SU-DHL-6 (cell line): Measurements from ENCODE around the gene FHOD3.

Experiments used
- H2AFZ ChIP-seq: fragments of 200-600 bp; sonication (generic); 2 replicates; pipeline ENCODE4 v1.6.1; 2014; ENCODE audit warnings: low read depth, mild to moderate bottlenecking, moderate library complexity, mixed read lengths, antibody characterized with exemption, low read length; ENCODE audit not compliant: severe bottlenecking
- H3F3A ChIP-seq: fragments of 200-600 bp; shearing (Covaris generic); 2 replicates; pipeline ENCODE4 v1.6.0; 2016; ENCODE audit warnings: antibody characterized with exemption, mild to moderate bottlenecking; ENCODE audit not compliant: insufficient read depth
- H3K27ac ChIP-seq: fragments of 200-600 bp; sonication (generic); 2 replicates; pipeline ENCODE4 v1.5.1; 2016; ENCODE audit warnings: low read depth, mild to moderate bottlenecking, low read length, moderate library complexity, mixed read lengths
- H3K27me3 ChIP-seq: fragments of 200-600 bp; sonication (generic), shearing (Covaris generic); 2 replicates; pipeline ENCODE4 v1.6.0; 2014; ENCODE audit warnings: mild to moderate bottlenecking, low read length
- H3K36me3 ChIP-seq: fragments of 200-600 bp; sonication (generic); 2 replicates; pipeline ENCODE4 v1.6.1; 2014; ENCODE audit warnings: mild to moderate bottlenecking, low read length, mixed read lengths
- H3K4me2 ChIP-seq: fragments of 300-600, 200-600 bp; shearing (Covaris generic), sonication (generic); 2 replicates; pipeline ENCODE4 v1.6.0; 2014; ENCODE audit warnings: low read length, low read depth, mild to moderate bottlenecking; ENCODE audit not compliant: poor library complexity, severe bottlenecking
- H3K4me3 ChIP-seq: fragments of 200-600 bp; sonication (generic); 2 replicates; pipeline ENCODE4 v1.5.1; 2014; ENCODE audit warnings: antibody characterized with exemption, low read length, mild to moderate bottlenecking, mixed read lengths; ENCODE audit not compliant: insufficient read depth, poor library complexity, severe bottlenecking
- H3K79me2 ChIP-seq: fragments of 200-600 bp; sonication (generic); 2 replicates; pipeline ENCODE4 v1.6.1; 2014; ENCODE audit warnings: mild to moderate bottlenecking, low read length, moderate library complexity; ENCODE audit not compliant: insufficient read depth
- H3K9ac ChIP-seq: fragments of 200-600 bp; sonication (generic); 2 replicates; pipeline ENCODE4 v1.7.0; 2014; ENCODE audit warnings: mild to moderate bottlenecking, low read length
- H3K9me2 ChIP-seq: fragments of 200-600 bp; sonication (generic); replicated peaks from 2 replicates; pipeline ENCODE4 v1.6.1; 2014; ENCODE audit warnings: low read length; ENCODE audit not compliant: insufficient read depth
- H3K9me3 ChIP-seq: fragments of 200-600 bp; sonication (generic); 2 replicates; pipeline ENCODE4 v1.6.1; 2014; ENCODE audit warnings: low read length, mixed read lengths; ENCODE audit not compliant: insufficient read depth
- H4K20me1 ChIP-seq: fragments of 200-600 bp; sonication (generic); 2 replicates; pipeline ENCODE4 v1.6.1; 2014; ENCODE audit warnings: low read depth, mild to moderate bottlenecking, antibody characterized with exemption, low read length, moderate library complexity, mixed read lengths
- EZH2phosphoT487 ChIP-seq: fragments of 200-600 bp; sonication (generic), shearing (Covaris generic); conservative IDR thresholded peaks from 2 replicates; pipeline ENCODE4 v1.6.1; 2018; ENCODE audit warnings: mild to moderate bottlenecking, antibody characterized with exemption, low read length, moderate library complexity, mixed read lengths
- TF ChIP-seq, protein P1 (sequence below): fragments of 200-600 bp; sonication (generic); IDR thresholded peaks from one replicate; pipeline ENCODE4 v1.5.1; 2017; ENCODE audit warnings: antibody characterized with exemption, mild to moderate bottlenecking, low read length, moderate library complexity; ENCODE audit not compliant: insufficient read depth, poor library complexity, severe bottlenecking

The FHOD3 gene

GRCh38 chr18:36628435-36629137, 331.1 kb downstream of the FHOD3 start:
- Histone ChIP-seq H4K20me1 (no peaks in the 10 kb centered on the region), H3F3A (no peaks in the 10 kb centered on the region), H2AFZ (no peak overlapping the region), H3K9ac (no peak overlapping the region), H3K9me2 (no peaks in the 10 kb centered on the region), H3K4me2 (no peak overlapping the region), H3K27ac (no peak overlapping the region), H3K79me2 (no peaks in the 10 kb centered on the region), H3K4me3 (no peak overlapping the region), H3K36me3 (no peaks in the 10 kb centered on the region), H3K9me3 (no peaks in the 10 kb centered on the region), H3K27me3 (no peaks in the 10 kb centered on the region)
- TF ChIP-seq EZH2phosphoT487: no peak
- TF ChIP-seq, protein P1, sequence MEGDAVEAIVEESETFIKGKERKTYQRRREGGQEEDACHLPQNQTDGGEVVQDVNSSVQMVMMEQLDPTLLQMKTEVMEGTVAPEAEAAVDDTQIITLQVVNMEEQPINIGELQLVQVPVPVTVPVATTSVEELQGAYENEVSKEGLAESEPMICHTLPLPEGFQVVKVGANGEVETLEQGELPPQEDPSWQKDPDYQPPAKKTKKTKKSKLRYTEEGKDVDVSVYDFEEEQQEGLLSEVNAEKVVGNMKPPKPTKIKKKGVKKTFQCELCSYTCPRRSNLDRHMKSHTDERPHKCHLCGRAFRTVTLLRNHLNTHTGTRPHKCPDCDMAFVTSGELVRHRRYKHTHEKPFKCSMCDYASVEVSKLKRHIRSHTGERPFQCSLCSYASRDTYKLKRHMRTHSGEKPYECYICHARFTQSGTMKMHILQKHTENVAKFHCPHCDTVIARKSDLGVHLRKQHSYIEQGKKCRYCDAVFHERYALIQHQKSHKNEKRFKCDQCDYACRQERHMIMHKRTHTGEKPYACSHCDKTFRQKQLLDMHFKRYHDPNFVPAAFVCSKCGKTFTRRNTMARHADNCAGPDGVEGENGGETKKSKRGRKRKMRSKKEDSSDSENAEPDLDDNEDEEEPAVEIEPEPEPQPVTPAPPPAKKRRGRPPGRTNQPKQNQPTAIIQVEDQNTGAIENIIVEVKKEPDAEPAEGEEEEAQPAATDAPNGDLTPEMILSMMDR: no peak

DNA sequence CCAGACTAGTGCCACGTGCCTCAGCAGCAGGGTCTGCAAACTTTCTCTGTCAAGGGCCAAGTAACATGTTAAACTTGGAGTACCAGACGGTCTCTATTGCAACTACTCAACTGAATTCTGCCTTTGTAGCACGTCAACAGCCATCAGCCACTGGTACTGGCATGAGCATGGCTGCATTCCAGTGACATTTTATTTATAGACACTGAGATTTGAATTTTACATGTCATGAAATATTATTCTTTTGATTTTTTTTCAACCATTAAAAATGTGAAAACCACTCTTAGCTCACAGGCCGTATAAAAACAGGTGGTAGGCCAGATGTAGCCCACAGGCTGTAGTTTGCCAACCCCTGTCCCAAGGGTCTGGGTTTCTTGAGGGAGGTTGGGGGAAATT, 331.6 kb downstream of the FHOD3 start:
- TF ChIP-seq EZH2phosphoT487: no peak
- TF ChIP-seq, protein P1: no peak
- Histone ChIP-seq H2AFZ (no peak overlapping the region), H3K4me3 (no peak overlapping the region), H3K36me3 (no peaks in the 10 kb centered on the region), H3K4me2 (no peak overlapping the region), H3K27me3 (no peaks in the 10 kb centered on the region), H4K20me1 (no peaks in the 10 kb centered on the region), H3K9me3 (no peaks in the 10 kb centered on the region), H3K9me2 (no peaks in the 10 kb centered on the region), H3K27ac (no peak overlapping the region), H3K9ac (no peak overlapping the region), H3F3A (no peaks in the 10 kb centered on the region), H3K79me2 (no peaks in the 10 kb centered on the region)

GRCh38 chr18:36629836-36630235, 332.3 kb downstream of the FHOD3 start:
- TF ChIP-seq, protein P1: no peak
- TF ChIP-seq EZH2phosphoT487: no peak
- no peaks in the 10 kb centered on the region for H3K36me3 ChIP-seq
- no peak overlapping the region for H3K27ac ChIP-seq
- H4K20me1 ChIP-seq: no peaks in the 10 kb centered on the region
- no peaks in the 10 kb centered on the region for H3F3A ChIP-seq
- H3K79me2 ChIP-seq: no peaks in the 10 kb centered on the region
- no peak overlapping the region for H3K4me2 ChIP-seq
- no peaks in the 10 kb centered on the region for H3K9me2 ChIP-seq
- no peaks in the 10 kb centered on the region for H3K9me3 ChIP-seq
- no peak overlapping the region for H3K4me3 ChIP-seq
- no peak overlapping the region for H2AFZ ChIP-seq
- no peaks in the 10 kb centered on the region for H3K27me3 ChIP-seq
- no peak overlapping the region for H3K9ac ChIP-seq
